GM19351 (cell line): ENCODE measurements around the gene ACSBG1.
A peak's percentile ranks its signal among the peaks of the same experiment; 100 is the strongest.
"Not testable (repeated sequence)": the region's sequence is repeated elsewhere in the genome, so short reads cannot be mapped to it uniquely, and the experiment has no call there.

Experiments used
- ATAC-seq: cut with Tn5 transposase; IDR thresholded peaks from one replicate; pipeline ENCODE4 v1.9.1; 2021; ENCODE audit warnings: mild to moderate bottlenecking, moderate library complexity; ENCODE audit not compliant: unreplicated experiment

ACSBG1 gene

GRCh38 chr15:78171864-78172472, 62.4 kb downstream of the ACSBG1 start:
- no peak for ATAC-seq

- ATAC-seq: peak; percentile 75
These were observed 63.3 kb downstream of the ACSBG1 start for GRCh38 chr15:78170848-78171773.

DNA sequence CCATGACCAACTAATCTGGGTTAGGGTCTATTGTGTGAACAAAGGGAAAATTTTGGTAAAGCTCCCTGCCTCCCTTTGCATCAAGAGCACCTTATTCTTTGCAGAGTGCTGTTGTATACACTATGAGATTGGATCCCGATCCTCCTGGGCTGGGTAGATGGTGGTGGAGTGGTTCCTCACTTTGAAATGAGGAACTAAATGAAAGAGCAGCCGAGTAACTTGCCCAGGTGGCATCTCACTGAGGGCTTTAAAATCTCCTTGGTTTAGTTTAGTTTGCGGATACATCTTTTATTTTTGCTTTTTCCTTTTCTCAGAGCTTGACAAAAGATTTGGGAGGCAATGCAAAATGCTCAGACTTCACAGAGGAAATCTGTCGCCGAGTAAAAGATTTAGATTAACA, 65.8 kb downstream of the ACSBG1 start:
- no peak for ATAC-seq

DNA sequence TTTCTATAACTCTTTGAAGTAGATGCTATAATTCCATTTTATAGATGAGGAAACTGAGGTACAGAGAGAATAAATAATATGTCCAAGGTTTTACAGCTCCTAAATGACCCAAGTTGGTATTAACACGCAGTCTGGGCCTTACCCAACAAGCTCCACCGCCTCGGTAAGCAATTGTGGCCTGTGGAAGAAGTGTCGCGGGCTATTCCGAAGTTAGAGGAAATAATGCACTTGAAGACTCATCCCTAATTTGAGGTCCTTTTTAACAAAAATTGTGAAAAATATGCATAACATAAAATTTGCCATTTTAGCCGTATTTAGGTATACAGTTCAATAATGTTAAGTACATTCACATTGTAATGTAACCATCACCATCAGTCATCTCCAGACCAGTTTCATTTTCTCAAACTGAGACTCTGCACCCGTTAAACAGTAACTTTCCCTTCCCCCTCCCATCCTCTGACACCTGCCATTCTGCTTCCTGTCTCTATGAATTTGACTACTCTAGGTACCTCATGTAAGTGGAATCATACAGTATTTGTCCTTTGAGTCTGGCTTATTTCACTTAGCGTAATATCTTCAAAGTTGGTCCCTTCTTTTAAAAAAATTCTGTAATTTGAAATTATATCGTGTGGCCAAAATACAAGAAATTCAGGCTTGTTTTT, 67.0 kb downstream of the ACSBG1 start:
- ATAC-seq: peak; percentile 80

- ATAC-seq: no peak
These were observed 70.4 kb downstream of the ACSBG1 start for GRCh38 chr15:78164010-78164409.

GRCh38 chr15:78162038-78162437, 72.3 kb downstream of the ACSBG1 start:
- ATAC-seq: no peak

DNA sequence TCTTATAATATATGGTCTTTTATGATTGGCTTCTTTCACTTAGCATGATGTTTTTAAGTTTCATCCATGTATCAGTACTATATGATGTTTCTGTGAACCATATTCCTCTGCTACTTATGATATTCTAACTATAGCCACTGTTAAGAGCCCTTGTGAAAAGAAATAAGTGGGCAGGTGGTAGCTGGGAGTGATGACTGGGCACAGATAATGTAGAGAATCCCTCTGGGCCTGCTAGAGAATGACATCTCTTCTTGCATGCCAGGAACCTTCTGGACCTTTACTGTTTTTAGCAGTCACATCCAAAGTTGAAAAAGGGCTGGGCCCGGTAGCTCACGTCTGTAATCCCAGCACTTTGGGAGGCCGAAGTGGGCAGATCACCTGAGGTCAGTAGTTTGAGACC, 75.0 kb downstream of the ACSBG1 start:
- no peak for ATAC-seq

- ATAC-seq: no peak
These were observed 77.2 kb downstream of the ACSBG1 start for GRCh38 chr15:78157203-78157602.

- ATAC-seq: no peak
These were observed 77.7 kb downstream of the ACSBG1 start for GRCh38 chr15:78156653-78157052.

GRCh38 chr15:78155355-78155939, 78.9 kb downstream of the ACSBG1 start:
- ATAC-seq: no peak

DNA sequence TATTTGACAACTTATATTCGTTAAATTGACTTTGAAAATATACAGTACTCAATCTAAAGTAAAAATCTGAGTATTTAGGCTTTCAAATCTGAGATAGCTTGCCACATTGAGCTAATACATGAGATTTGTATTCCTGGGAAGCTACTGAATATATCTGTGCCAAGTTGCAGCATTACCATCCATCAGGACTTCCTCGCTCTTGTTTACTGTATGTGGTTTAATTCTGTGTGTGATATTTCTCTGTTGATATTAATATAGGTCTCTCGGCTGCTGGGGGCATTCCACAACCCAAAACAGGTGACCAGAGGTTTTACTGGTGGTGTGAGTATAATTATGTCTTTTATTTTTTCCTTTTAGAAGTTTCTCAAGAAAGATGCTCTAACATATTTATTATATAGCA, 79.4 kb downstream of the ACSBG1 start:
- no peak for ATAC-seq

DNA sequence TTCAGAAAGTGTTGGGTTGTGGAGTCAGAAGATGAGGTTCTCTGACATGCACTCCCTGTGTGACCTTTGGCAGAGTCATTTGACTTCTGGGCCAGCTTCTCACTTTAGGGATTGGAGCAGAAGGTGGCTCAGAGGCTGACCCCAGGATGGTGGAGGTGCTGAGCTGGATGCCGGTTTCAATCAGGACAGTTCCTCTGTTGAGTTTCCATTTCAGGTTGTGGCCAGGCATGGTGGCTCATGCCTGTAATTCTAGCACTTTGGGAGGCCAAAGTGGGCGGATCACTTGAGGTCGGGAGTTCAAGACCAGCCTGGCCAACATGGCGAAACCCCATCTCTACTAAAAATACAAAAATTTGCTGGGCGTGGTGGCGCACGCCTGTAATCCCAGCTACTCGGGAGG, 83.3 kb downstream of the ACSBG1 start:
- not testable (repeated sequence) for ATAC-seq

- no peak for ATAC-seq
These were observed 84.3 kb downstream of the ACSBG1 start for GRCh38 chr15:78149805-78150751.

GRCh38 chr15:78149068-78149804, 85.1 kb downstream of the ACSBG1 start, which contains the start of gene IDH3A:
Gene IDH3A (plus strand): TSS chr15:78149362. CDS start chr15:78149404, 42 bp downstream.
- ATAC-seq: peak; percentile 83

GRCh38 chr15:78148392-78149067, 85.8 kb downstream of the ACSBG1 start:
- peak; percentile 11 for ATAC-seq

- ATAC-seq: no peak
These were observed 86.8 kb downstream of the ACSBG1 start for GRCh38 chr15:78147566-78147965.

DNA sequence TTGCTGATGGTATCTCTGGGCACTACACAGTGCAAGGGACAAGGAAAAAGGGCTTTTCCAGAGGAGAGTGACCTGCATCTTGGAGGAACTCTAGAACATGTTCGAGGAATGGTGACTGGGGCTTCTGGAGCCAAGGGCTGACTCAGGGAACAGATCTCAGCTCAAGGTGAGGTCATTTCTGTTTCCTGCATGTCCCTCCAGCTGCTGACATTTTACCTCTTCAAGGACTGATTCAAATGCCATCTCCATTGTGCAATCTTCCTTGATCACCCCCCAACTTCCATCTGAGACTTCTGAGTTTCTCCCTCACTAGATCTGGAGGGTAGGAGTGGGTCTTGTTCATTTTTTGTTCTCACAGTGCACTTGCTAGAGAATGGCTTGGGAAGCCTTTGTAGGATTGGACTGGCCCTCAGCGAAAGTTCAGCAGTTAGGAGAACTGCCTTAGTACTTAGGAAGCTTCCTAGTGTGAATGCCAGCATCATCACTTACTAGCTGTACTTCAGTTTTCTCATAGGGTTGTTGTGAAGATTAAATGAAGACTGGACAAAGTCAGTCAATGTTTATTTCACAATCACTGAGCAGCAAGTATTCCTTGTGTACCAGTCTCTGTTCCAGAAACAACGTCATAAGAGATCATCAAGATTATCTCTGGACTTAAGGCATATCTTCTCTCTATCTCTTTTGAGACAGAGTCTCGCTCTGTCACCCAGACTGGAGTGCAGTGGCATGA, 87.8 kb downstream of the ACSBG1 start:
- ATAC-seq: no peak

DNA sequence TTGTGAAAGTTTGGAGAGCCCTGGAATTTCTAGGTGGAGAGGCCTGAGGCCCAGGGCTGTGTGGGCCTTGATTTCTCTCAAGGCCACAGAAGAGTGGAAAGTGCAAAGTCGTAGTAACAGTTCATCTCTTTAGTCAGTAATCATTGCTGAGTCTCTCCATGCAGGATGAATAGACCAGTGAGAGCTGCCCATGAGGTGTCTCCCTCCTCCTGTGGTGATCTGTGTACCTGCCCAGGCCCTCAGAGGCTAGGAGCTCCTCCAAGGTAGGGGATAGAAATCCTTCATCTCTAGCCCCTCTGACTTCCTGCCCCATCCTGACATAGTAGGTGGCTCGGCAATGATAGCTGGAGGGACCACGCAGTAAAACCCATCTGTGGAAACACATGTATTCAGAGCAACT, 92.0 kb downstream of the ACSBG1 start:
- ATAC-seq: no peak
